Measurements from ENCODE around the gene COX19.
A peak's percentile ranks its signal among the peaks of the same experiment; 100 is the strongest.

The COX19 gene

GRCh38 chr7:953547-954327, 21.6 kb downstream of the COX19 start:
- Histone ChIP-seq H3K27me3 (ENCODE audit: low read depth, low read length) (no peaks in the 10 kb centered on the region), H3K36me3 (ENCODE audit: control insufficient read depth in 1 of 2, insufficient read depth in 2 of 2, low read length in 2 of 2) (no peaks in the 10 kb centered on the region), H3K9me3 (ENCODE audit: control insufficient read depth in 1 of 2, low read length in 2 of 2) (no peaks in the 10 kb centered on the region), H3K4me1 (ENCODE audit: control insufficient read depth in 1 of 2, insufficient read depth in 2 of 2, low read length in 2 of 2) (peaks cover 0 to 20% of the 10 kb centered on the region in 2 donors), H3K4me3 (ENCODE audit: low read depth in 1 of 2, low read length in 2 of 2) (peak overlapping the region; percentile 50 to 78), H3K27ac (ENCODE audit: low read length) (no peak overlapping the region)

DNA sequence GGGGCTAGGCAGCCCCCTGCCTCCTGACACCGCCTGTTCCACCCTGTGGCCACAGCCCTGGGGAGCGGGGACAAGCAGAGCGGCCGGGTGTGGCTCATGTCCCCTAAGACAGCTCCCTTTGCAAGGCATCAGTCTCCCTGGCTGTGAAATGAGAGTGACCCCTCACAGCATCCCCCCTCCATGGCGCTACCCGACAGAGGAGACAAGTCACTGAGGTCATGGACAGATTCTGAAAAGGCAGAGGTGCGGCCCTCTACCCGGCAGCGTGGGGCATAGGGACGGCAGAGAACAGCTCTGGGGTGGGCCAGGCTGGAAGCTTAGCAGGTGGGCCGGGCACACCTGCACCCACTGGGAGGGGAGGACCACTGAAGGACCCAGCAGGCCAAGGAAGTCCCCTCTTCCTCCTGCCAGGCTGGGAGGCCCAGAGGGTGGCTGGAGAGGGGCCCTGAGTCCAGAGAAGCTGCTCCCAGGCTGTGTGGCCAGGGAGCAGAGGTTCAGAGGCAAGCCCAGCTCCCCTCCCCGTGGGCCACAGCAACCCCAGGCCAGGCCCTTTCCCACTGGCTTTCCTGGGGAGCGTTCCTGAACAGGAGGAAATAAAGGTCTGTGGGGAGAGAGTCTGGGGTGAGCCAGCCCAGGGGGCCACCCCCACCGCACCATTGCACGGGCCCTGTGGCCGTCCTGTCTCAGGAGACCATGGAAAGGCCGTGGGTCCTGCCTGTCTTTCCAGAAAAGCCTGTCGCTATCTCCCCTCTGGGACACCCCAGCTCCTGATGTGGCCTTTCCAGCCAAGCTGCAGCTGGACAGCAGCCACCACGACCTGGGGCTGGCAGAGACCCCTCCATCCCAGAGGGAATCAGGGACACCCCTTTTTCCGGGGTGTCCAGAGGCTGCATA, 22.6 kb downstream of the COX19 start:
- no peaks in the 10 kb centered on the region for H3K9me3 ChIP-seq (ENCODE audit: control insufficient read depth in 1 of 2, low read length in 2 of 2)
- no peaks in the 10 kb centered on the region for H3K27me3 ChIP-seq (ENCODE audit: low read depth, low read length)
- no peak overlapping the region for H3K27ac ChIP-seq (ENCODE audit: low read length)
- peaks cover 0 to 20% of the 10 kb centered on the region in 2 donors for H3K4me1 ChIP-seq (ENCODE audit: control insufficient read depth in 1 of 2, insufficient read depth in 2 of 2, low read length in 2 of 2)
- H3K4me3 ChIP-seq (ENCODE audit: low read depth in 1 of 2, low read length in 2 of 2), result peak overlapping the region; percentile 50 to 78
- H3K36me3 ChIP-seq (ENCODE audit: control insufficient read depth in 1 of 2, insufficient read depth in 2 of 2, low read length in 2 of 2), result no peaks in the 10 kb centered on the region

DNA sequence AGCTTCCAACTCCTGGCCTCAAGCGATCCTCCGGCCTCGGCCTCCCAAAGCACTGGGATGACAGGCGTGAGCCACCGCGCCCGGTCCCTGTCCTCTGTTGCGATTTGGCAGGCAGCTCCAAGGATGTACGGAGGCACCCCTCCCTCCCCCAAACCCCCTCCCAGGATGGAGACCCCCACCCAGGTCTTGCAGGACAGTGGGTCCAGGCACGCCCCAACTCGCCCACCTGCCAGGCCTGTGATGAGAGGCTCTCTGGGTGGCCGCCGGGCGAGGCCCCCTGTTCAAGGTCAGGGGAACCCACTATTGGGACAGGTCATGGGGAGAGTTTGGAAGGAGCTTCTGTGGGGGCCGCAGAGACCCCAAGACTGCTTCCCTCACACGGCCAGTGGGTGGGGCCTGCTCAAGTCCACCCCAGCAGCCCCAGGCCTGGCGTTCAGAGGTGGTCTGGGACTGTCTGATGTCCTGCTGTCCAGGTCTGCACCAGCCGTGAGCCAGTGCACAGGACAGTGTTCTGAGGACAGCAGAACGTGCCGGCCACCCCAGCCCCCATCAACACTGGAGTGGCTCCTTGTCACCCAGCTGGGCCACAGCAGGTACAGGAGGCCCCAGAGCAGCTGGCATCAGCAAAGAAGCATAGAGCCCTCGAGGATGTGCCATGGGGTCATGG, 23.3 kb downstream of the COX19 start:
- H3K4me3 ChIP-seq (ENCODE audit: low read depth in 1 of 2, low read length in 2 of 2), result no peak overlapping the region
- no peaks in the 10 kb centered on the region for H3K27me3 ChIP-seq (ENCODE audit: low read depth, low read length)
- no peaks in the 10 kb centered on the region for H3K36me3 ChIP-seq (ENCODE audit: control insufficient read depth in 1 of 2, insufficient read depth in 2 of 2, low read length in 2 of 2)
- no peaks in the 10 kb centered on the region for H3K9me3 ChIP-seq (ENCODE audit: control insufficient read depth in 1 of 2, low read length in 2 of 2)
- H3K27ac ChIP-seq (ENCODE audit: low read length), result no peak overlapping the region
- peaks cover 0 to 20% of the 10 kb centered on the region in 2 donors for H3K4me1 ChIP-seq (ENCODE audit: control insufficient read depth in 1 of 2, insufficient read depth in 2 of 2, low read length in 2 of 2)

DNA sequence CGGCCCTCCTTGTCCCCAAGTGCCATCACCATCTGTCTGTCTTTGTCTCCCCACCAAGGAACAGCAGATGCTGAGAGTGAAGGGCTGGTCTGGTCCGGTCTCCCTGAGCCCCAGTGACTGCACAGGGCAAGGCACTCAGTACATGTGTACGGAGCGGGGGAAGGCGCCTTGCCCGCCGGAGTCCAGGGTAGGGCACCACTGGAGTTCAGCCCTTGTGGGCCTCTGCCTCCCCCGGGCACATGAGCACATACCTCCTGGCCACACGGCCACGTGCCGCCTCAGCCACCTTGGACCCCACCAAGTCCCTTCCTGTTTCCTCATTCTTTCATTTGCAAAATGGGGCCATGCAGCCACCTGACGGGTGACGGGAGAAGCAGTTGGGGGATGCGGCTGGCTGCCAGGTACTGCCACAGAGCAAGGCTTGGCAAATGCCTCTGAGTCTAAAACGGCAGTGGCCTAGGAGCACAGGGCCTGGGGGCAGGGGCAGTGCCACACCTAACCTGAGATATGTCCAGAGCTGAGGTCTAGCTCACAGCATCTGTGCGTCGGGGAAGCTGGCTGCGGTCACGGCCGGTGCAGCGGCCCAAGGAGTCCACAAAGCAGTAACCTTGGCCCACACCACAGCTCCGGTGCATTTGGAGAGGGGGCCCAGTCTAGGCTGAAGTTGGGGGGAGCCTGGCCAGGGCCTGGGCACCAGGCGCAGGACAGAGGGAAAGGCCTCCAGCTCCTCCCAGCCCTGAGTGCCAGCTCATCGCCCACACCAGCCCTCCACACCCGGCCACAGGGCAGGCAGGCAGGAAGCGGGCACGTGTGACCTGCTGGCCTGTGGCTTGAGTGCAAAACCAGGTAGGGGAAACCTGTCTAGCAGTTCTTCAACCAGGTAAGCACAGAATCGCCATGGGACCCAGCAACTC, 26.1 kb downstream of the COX19 start:
- no peak overlapping the region for H3K4me3 ChIP-seq (ENCODE audit: low read depth in 1 of 2, low read length in 2 of 2)
- no peaks in the 10 kb centered on the region for H3K27me3 ChIP-seq (ENCODE audit: low read depth, low read length)
- no peaks in the 10 kb centered on the region for H3K9me3 ChIP-seq (ENCODE audit: control insufficient read depth in 1 of 2, low read length in 2 of 2)
- H3K27ac ChIP-seq (ENCODE audit: low read length), result no peak overlapping the region
- peaks cover 0 to 12% of the 10 kb centered on the region in 2 donors for H3K4me1 ChIP-seq (ENCODE audit: control insufficient read depth in 1 of 2, insufficient read depth in 2 of 2, low read length in 2 of 2)
- no peaks in the 10 kb centered on the region for H3K36me3 ChIP-seq (ENCODE audit: control insufficient read depth in 1 of 2, insufficient read depth in 2 of 2, low read length in 2 of 2)

DNA sequence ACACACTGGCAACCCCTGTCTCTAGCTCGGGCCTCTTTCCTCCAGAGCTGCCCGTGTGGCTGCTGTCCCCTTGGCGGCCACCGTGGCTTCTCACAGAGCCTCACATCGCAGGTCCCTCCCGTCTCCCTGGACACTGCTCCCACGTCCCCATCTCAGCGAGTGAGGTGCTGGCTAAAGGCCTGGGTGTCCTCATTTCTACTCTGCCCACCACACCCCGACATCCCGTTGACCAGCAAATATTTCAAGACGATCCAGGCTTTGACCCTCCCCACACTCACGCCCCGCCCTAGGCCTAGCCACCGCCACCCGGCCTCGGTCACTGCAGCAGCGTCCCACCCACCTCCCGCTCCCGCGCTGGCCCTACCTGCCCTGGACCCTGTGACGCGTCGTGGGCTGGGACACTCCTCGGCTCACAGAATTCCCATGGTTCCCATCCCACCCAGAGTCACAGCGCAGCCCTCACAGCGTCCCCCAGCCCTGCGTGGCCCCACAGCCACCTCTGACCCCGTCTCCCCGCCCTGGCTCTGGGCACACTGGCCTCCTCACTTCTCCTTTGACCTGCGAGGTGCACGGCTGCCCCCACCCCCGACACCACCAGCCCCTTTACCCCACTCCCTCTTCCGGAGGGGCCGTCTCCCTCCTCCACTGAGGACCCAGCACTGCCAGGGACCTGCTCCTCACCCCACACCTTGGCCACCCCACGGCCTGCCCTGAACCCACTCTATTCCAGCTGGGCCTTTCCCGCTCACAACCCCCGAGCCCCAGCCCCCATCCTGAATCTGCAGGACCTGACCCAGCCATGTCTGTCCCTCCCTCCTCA, 27.7 kb downstream of the COX19 start:
- Histone ChIP-seq H3K36me3 (ENCODE audit: control insufficient read depth in 1 of 2, insufficient read depth in 2 of 2, low read length in 2 of 2) (no peaks in the 10 kb centered on the region), H3K27ac (ENCODE audit: low read length) (no peak overlapping the region), H3K4me1 (ENCODE audit: control insufficient read depth in 1 of 2, insufficient read depth in 2 of 2, low read length in 2 of 2) (peaks cover 0 to 4% of the 10 kb centered on the region in 2 donors), H3K27me3 (ENCODE audit: low read depth, low read length) (no peaks in the 10 kb centered on the region), H3K9me3 (ENCODE audit: control insufficient read depth in 1 of 2, low read length in 2 of 2) (no peaks in the 10 kb centered on the region), H3K4me3 (ENCODE audit: low read depth in 1 of 2, low read length in 2 of 2) (no peak overlapping the region)

DNA sequence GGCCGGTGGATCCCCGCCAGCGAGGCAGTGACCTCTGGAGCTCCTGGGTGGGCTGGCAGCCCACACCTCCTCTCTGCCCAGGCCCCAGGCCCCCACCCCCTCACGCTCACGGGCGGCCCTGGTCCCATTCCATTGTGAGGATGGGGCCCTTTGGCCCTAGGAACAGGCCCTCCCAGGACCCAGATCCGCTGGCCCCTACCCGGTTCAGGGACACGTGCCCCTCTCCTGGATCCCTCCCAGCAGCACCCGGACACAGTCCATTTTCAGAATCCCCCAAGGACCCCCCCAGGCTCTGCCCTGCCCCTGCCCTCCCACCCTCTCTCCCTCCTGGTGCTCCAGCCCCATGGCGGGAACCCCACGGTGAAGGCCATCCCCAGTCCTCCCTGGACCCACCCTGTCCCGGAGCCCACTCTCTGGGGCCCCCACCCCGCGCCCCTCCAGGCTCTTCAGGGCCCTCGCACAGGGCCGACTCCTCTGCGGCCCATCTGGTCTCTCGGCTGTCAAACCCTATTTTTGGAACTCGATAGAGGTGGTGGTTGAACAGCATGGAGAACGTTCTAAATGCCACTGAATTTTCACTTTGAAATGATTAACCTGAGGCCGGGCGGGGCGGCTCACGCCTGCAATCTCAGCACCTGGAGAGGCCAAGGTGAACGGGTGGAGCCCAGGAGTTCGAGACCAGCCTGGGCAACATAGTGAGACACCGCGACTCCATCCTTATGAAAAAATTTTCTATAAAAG, 28.9 kb downstream of the COX19 start:
- no peaks in the 10 kb centered on the region for H3K27me3 ChIP-seq (ENCODE audit: low read depth, low read length)
- H3K4me3 ChIP-seq (ENCODE audit: low read depth in 1 of 2, low read length in 2 of 2), result no peak overlapping the region
- H3K36me3 ChIP-seq (ENCODE audit: control insufficient read depth in 1 of 2, insufficient read depth in 2 of 2, low read length in 2 of 2), result no peaks in the 10 kb centered on the region
- H3K27ac ChIP-seq (ENCODE audit: low read length), result peak overlapping the region; percentile 56
- H3K9me3 ChIP-seq (ENCODE audit: control insufficient read depth in 1 of 2, low read length in 2 of 2), result no peaks in the 10 kb centered on the region
- H3K4me1 ChIP-seq (ENCODE audit: control insufficient read depth in 1 of 2, insufficient read depth in 2 of 2, low read length in 2 of 2), result no peaks in the 10 kb centered on the region

DNA sequence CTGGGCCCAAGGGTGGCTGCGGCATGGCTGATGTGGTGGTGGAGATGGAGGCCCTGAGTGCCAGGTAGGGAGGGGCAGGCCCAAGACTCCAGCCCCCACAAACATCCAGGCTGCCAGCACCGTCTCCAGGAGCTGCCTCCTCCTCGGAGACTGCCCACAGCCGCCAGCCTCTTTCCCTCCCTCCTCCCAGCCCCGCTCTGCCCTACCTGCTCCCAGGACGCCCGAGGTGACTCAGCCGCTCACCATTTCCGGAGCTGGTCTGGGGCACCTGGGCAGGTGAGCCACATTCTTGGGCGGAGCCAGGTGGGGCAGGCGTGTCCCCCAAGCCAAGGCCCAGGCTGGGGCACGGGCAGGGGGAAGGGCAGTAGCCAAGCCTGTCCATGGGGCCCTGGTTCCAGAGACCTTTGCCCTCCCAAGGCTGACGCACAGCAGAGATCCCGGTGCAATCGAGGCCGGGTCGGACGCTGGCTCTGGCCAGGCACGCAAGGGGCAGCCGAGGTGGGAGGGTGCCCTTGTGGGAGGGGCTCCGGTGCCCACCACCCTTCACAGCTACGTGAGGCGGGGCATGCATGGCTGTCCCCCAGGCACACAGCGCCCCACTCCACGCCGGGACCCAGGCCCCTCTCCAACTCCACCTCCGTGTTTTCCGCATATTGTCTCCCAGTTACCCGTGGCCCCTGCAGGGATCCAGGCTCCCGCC, 29.6 kb downstream of the COX19 start:
- no peaks in the 10 kb centered on the region for H3K27me3 ChIP-seq (ENCODE audit: low read depth, low read length)
- H3K27ac ChIP-seq (ENCODE audit: low read length), result peak overlapping the region; percentile 56
- H3K4me3 ChIP-seq (ENCODE audit: low read depth in 1 of 2, low read length in 2 of 2), result no peak overlapping the region
- H3K36me3 ChIP-seq (ENCODE audit: control insufficient read depth in 1 of 2, insufficient read depth in 2 of 2, low read length in 2 of 2), result no peaks in the 10 kb centered on the region
- no peaks in the 10 kb centered on the region for H3K4me1 ChIP-seq (ENCODE audit: control insufficient read depth in 1 of 2, insufficient read depth in 2 of 2, low read length in 2 of 2)
- peaks cover 0 to 4% of the 10 kb centered on the region in 2 donors for H3K9me3 ChIP-seq (ENCODE audit: control insufficient read depth in 1 of 2, low read length in 2 of 2)

- Histone ChIP-seq H3K27ac (ENCODE audit: low read length) (peak overlapping the region; percentile 8), H3K4me3 (ENCODE audit: low read depth in 1 of 2, low read length in 2 of 2) (no peak overlapping the region), H3K27me3 (ENCODE audit: low read depth, low read length) (no peaks in the 10 kb centered on the region)
Measured at GRCh38 chr7:945147-945555, 30.2 kb downstream of the COX19 start.

DNA sequence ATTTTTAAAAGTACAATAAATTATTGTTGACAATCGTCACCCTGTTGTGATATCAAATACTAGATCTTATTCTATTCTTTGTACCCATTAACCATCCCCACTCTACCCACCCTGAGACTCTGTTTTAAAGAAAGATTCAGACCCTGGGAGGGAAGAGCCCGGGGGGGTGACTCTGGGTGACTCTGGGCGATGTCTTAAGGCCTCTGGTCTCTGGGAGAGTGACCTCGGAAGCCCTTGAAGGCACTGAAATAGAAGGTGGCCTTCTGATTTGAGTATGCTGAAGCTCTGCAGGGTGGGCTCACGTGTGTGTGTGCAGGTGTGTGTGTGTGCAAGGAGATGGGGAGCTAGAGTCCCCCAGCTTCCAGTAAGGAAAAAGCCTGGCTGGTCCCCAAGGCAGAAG, 30.6 kb downstream of the COX19 start:
- H3K9me3 ChIP-seq (ENCODE audit: control insufficient read depth in 1 of 2, low read length in 2 of 2), result peaks cover 0 to 4% of the 10 kb centered on the region in 2 donors
- H3K27ac ChIP-seq (ENCODE audit: low read length), result peak overlapping the region; percentile 8
- no peaks in the 10 kb centered on the region for H3K4me1 ChIP-seq (ENCODE audit: control insufficient read depth in 1 of 2, insufficient read depth in 2 of 2, low read length in 2 of 2)
- H3K36me3 ChIP-seq (ENCODE audit: control insufficient read depth in 1 of 2, insufficient read depth in 2 of 2, low read length in 2 of 2), result no peaks in the 10 kb centered on the region
- H3K27me3 ChIP-seq (ENCODE audit: low read depth, low read length), result no peaks in the 10 kb centered on the region
- no peak overlapping the region for H3K4me3 ChIP-seq (ENCODE audit: low read depth in 1 of 2, low read length in 2 of 2)

More at GRCh38 chr7:945147-945555, 30.2 kb downstream of the COX19 start:
- peaks cover 0 to 4% of the 10 kb centered on the region in 2 donors for H3K9me3 ChIP-seq (ENCODE audit: control insufficient read depth in 1 of 2, low read length in 2 of 2)
- no peaks in the 10 kb centered on the region for H3K36me3 ChIP-seq (ENCODE audit: control insufficient read depth in 1 of 2, insufficient read depth in 2 of 2, low read length in 2 of 2)
- H3K4me1 ChIP-seq (ENCODE audit: control insufficient read depth in 1 of 2, insufficient read depth in 2 of 2, low read length in 2 of 2), result no peaks in the 10 kb centered on the region
